Activated T-cell treated with anti-CD3 and anti-CD28 coated beads for 4 hours (primary cell): ENCODE data around the gene PWP2.
"Not testable (repeated sequence)": the region's sequence is repeated elsewhere in the genome, so short reads cannot be mapped to it uniquely, and the experiment has no call there.

Experiments used
- DNase-seq: peaks from one replicate; pipeline ENCODE4 v3.0.0-alpha.2; 2020

PWP2 gene

DNA sequence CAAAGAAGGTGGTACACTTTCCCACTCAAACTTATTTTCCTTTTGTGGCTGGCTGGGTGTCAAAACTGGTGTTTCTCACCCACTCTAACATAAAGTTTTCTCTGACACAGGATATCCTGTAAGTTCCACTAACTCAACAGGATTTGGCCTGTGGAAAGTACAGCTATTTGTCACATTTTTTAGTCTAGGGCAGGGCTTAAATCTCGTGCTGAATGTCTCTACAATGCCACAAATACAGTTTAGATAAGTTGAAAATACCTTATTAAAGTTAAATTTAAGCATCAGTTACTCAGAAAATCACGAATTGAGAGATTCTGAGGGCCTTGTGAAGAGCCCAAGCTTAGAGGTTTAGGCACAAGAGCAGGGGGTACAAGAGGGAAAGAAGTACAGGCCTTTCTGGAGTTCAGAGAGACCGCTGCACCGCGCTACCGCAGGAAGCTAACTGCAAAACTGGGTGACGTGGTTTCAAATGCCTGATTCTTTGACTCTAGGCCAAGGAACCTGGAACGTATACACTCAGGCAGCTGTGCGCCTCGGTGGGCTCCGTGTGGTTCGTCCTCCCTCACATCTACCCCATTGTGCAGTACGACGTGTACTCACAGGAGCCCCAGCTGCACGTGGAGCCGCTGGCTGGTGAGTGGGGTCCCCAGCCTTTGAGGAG lies 23.4 kb upstream of the PWP2 start:
- no peak for DNase-seq

DNA sequence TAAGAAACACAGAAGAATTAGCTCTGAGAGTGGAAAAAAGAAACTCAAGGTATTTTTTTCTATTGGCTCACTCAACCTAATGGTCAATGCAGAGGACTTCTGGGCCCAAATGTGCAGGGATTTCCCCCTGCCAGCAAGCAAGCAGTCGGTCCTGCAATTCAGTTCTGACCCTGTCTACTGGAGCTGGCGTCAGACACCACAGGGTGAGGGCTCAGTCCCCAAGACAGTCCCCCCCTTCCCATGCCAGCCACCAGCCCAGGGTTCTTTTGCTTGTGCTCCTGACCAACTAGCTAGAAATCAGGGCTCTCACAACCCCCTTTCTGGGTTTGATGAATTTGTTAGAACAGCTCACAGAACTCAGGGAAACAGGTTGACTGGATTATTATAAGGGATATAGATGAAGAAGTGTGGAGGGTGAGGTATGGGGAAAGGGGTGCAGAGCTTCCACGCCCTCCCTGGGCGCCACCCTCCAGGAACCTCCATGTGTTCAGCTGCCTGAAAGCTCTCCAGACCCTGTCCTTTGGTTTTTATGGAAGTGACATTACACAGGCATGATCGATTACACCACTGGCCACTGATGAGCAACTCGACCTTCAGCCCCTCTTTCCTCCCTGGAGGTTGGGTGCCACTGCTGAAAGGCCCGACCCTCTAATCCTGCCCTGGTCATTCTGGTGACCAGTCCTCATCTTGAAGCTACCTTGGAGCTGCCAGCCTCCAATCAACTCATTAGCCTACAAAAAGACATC lies 22.5 kb upstream of the PWP2 start:
- no peak for DNase-seq

DNA sequence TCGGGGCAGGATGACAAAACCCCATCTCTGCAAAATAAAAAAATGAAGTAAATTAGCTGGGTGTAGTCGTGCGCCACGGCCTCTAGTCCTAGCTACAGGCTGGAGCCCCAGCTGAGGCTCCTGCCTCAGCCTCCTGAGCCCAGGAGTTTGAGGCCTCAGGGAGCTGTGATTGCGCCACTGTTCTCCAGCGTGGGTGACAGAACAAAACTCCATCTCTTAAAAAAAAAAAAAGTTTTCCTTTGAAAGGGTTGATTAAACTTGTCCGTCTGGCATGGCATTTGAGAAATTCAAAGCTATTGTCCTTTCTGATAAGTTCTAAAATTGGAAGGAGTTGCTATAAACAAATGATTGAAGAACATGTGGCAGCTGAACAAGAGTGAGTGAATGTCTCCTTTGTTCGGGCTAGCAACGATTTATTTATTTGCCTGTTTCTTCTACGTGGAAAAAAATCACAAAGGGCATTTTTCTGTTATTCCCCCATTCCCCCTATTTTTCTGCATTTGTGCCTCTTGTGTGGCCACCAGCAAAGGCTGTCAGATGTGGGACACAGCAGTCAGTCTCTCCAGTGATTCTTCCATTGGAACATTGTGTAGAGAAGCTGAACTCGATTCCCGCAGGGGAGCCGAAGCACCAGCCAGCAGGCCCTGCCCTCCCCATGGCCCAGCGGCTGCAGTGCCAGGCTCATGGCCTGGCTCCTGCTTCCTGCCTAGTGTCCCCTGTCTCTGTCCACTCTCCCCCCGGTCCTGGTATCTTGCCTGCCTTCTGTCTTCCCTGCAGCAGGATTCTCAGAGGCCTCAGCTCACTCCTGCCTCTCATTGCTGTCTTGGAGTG lies 21.5 kb upstream of the PWP2 start:
- no peak for DNase-seq

DNA sequence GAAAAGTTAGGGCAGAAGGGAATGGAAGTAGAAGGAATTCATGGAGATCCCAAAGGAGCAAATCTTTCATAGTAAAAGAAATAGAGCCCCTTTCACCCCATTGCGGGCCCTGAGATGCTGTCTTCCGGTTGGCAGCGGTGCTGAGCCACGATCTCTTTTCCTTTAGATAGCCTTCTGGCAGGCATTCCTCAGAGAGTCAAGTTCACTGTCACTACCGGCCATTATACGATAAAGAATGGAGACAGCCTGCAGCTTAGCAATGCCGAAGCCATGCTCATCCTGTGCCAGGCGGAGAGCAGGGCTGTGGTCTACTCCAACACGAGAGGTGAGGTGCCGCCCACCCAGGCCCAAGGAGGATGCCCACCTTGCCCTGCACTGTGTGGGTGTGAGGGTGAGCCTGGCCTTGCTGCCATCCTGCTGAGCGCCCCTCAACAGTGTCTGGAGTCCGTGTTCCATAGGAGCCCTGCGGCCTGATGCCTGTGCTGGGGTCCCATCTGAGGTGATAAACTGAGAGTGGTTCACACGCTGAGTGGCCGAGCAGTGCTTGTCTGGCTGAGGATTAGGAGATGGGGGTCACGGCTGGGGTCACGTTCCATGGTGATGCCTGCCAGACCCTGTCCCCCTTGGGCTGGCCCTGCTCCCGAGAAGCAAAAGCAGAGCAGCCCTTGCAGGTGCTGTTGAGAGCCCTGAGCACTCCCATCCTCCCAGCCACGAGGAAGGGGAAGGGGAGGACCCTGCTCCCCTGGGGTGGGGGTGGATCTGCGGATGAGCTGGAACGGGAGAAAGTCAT lies 20.4 kb upstream of the PWP2 start:
- DNase-seq: no peak

DNA sequence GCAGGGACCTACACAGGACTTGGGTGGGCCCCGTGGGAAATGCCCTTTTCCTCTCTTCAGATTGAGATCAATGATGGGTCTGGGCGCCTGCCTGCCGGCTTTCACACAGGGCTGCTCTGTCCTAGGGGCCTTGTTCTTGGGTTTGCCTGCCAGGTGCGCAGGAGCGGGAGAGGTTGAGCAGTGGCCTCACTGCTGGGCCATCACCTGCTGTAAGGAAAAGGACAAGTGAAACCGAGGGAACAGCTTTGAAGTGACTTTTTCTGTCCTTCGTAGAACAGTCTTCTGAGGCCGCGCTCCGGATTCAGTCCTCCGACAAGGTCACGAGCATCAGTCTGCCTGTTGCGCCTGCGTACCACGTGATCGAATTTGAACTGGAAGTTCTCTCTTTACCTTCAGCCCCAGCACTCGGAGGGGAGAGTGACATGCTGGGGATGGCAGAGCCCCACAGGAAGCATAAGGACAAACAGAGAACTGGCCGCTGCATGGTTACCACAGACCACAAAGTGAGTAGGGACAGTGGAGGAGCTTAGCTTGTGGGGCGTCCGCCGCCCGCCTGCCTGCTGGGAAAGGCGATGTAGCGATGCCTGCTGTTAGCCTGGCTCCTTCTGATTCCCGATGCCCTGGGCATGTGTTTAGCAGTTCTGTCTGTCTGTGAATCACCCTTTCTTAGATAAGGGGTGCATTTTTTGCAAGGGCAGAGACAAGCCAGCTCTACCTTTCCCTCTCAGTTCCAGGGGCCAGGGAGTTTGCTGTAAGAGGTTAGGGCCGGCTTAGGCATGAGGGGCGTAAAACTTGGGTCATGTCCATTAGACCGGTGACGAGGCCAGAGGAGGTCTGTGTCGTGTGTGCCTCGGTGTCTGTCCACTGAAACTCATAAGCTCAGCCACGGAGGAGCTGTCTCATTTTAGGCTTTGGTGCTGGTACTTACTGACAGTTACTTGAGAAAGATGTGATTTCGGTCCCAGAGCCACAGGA lies 19.5 kb upstream of the PWP2 start:
- DNase-seq: no peak

DNA sequence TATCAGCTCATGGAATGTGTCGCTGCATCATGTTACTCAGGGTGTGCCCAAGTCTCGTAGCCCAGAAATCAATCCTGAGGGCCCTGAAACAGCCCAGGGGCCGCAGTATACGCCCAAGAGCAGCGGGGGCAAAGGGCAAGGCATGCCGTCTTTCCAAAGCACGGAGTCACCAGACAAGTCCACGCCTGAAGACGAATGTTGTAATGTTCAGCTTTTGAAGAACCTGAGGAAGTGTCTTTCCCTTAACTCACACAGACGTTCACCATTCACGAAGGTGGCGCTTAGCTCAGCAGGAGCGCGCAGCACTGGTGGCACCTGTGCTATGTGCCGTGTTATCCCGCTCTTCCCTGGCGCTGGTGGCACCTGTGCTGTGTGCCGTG lies 18.8 kb upstream of the PWP2 start:
- DNase-seq: no peak

DNA sequence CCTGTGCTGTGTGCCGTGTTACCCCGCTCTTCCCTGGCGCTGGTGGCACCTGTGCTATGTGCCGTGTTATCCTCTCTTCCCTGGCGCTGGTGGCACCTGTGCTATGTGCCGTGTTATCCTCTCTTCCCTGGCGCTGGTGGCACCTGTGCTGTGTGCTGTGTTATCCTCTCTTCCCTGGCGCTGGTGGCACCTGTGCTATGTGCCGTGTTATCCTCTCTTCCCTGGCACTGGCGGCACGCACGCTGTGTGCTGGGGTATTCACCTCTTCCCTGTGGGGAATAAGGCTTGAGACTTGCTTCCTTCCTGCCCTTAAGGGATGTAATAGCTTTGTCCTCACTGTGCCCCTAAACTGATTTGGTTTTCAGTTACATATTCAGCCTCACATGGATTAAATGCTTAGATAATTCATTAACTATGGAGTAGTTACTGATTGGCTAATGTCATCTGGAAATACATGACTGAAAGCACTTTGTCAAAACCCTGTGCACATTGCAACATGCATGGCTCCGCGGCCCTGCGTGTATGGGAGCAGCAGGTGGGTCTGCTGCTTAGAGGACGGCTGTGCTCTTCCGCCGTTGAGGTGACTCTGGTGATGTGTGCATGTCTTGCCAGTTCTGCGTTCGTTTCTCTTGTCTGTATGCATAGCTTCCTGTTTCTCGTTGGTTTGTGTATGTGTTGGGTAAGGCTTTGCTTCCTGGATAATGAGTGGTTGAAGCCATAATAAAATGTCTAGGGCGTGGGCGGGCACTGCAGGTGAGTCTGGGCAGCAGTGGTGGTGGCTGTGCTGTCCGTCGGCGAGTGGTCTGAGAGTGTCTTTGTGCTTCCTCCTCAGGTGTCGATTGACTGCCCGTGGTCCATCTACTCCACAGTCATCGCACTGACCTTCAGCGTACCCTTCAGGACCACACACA lies 17.9 kb upstream of the PWP2 start:
- no peak for DNase-seq

DNA sequence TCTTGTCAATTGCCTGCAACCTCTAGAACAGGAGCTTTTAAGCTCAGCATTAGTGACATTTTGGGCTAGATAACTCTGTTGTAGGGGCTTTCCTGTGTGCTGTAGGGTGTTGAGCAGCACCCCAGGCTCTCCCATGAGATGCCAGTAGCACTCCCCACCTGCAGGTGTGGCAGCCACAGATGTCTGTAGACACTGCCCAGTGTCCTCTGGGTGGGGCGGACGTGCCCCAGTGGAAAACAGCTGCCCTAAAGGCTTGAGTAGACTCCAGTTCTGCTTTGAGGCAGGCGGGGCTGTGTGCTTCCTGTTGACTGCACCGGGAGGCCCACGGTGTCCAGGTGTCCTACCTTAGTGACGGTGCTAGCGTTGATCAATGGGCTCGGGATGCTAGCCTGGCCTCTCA lies 16.9 kb upstream of the PWP2 start:
- no peak for DNase-seq

DNA sequence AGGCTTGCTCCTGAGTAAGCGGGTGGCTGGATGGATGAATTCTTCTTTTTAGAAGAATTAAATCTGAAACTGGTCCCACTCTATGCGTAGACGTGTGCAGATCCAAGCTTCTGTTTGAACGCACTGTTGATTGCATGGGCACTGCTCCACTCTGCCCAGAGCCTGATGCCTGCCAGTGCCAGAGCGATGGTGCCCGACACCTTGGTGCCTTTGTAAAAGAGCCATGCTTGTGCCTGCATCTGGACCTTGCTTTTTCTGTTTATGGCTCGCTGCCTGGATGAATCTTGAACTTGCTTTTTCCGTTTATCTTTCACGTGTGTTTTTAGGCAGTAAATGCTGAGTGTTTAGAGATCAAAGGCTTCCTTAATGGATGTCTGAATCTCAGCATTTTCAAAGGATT lies 15.0 kb upstream of the PWP2 start:
- no peak for DNase-seq

DNA sequence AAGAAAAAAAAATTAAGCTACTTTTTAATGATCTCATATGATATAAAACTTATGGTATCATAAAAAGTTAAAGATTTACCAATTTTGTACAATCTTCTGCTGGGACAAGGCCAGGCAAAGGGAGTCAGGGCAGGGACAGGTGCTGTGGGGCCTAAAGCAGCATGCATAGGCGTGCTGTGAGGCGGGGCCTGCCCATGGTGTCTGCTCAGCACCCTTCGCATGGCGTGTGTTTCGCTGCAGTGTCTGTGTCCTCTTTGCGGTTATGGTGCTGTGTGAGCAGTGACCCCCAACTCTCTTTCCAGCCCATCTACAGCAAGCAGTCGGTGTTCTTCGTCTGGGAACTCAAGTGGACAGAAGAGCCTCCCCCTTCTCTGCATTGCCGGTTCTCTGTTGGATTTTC lies 13.4 kb upstream of the PWP2 start:
- DNase-seq: no peak

DNA sequence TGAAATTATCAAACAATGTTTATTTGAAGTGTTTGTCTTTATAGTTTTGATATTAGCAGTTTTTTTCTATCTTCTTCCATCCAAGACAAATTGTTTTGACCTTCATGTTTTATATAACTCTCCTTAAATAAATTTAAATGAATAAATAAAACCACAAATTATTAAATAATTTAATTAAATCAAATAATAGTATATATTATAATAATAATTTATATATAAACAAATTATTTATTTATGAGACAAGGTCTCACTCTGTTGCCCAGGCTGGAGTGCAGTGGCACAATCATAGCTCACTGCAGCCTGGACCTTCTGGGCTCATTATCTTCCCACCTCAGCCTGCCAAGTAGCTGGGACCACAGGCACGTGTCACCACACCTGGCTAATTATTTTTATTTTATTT lies 12.4 kb upstream of the PWP2 start:
- no peak for DNase-seq

DNA sequence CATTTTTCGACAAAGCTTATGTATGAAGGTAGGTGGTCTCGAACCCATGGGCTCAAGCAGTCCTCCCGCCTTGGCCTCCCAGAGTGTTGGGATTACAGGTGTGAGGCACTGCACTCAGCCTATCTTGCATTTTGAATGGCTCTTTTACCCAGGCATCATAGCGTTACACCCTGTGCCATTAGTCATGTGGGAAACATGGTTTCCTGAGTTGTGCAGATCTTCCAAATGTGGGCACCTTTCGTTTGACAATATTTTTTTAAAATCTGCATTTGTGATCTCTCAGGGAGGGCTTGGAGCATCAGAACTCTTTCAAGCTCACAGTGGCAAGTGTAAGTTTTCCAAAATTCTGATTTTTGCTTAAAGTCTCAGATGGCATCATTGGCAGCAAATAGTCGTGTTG lies 8.7 kb upstream of the PWP2 start:
- DNase-seq: not testable (repeated sequence)

DNA sequence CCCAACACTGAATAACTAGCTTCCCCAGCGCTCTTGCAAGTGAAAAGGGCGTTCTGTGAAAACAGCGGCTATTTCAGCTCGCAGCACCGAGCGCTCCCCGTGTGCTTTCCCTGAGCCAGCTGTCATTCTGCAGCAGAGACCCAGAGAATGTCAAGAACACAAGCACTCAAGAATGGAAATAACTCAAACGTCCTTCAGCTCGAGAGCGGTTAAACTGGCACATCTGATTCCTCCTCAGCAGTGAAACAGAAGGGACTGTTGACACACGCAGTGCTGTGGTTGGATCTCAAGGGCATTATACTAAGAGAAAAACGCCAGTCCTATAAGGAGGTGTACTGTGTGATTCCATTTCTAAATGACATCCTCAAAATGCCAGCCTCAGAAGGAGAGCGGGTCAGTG lies 8.2 kb upstream of the PWP2 start:
- DNase-seq: not testable (repeated sequence)

DNA sequence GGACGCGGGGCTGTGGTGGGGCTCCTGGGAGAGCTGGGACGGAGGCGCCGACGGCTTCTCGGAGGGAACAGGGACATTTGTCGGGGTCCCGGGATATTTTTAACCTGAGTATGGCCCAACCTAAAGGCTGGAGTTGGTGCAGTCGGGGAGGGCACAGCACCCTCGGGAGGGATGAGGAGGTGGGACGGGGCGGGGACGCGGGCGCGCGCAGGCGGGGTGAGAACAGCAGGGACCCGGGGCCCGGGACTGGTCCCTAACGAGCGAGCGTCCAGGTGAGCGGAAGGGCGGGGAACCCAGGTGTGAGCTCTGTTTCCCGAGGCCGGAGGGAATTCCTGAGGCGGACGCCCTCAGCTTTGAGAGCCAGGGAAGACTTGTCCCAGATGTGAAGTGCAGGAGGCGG lies 390 bp downstream of the PWP2 start:
- not testable (repeated sequence) for DNase-seq

DNA sequence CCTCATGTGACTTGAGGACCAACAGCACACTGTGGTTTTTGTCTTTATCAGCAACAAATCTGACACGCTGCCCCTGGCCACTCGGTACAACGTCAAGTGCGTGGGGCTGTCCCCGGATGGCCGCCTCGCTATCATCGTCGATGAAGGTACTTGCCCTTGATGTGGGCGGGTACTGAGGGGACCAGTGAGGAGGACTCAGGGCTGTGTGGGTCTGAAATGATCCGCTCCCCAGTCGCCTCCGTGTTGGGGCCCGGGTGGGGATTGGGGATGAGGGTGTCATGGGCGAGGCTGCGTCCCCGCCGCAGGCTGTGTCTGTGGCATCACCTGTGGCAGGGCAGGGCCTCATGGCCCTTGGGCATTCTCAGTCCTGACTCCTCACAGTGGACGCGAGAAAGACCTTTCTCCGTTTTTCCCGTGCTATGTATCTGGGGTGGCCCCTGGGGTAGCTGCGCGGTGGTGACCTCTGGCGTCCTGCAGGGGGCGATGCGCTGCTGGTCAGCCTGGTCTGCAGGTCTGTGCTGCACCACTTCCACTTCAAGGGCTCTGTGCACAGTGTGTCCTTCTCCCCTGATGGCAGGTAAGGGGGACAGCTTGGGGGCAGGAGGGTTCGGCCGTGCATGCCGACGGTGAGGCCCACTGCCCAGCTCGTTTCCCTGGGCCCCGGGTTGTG lies 6.6 kb downstream of the PWP2 start:
- not testable (repeated sequence) for DNase-seq

DNA sequence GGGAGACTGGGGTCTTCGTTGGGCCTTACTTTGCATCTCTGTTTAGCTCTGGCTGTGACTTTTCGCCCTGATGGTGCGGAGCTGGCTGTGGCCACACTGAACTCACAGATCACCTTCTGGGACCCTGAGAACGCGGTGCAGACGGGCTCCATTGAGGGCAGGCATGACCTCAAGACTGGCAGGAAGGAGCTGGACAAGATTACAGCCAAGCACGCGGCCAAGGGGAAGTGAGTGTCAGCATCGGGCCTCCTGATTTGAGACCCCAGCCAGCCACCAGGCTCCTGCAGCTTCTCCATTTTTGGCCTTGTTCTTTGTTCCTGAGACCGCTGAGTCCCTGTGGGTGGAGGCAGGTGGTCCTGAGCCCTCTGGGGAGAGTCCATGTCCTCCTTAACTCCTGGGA lies 14.9 kb downstream of the PWP2 start:
- not testable (repeated sequence) for DNase-seq

DNA sequence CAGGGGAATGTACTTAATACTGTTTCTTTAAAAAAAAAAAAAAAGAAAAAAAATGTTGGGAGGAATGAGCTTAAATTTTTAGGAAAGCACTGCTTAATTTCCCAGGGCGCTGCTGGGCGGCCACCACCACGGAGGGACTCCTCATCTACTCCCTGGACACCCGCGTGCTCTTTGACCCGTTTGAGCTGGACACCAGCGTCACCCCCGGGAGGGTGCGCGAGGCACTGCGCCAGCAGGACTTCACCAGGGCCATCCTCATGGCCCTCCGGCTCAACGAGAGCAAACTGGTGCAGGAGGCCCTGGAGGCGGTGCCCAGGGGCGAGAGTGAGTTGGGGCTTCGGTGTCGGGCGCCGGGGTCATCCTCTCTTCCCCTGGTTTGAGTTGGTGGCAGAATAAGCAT lies 20.6 kb downstream of the PWP2 start:
- DNase-seq: not testable (repeated sequence)

DNA sequence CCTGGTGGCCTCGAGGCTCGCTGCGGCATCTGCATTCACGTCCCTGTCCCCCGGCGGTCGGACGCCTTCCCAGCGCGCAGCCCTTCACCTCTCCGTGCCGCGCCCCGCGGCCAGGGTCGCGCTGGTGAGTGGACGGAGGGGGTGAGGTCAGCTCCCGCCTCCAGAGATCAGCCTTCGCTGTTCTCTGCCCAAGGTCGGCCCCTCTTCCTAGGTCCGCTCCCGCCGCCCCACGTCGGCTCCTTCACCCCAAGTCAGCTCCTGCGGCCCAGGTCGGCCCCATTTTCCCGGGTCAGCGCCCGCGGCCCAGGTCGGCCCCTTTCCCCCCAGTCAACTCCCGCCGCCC lies 26.5 kb downstream of the PWP2 start:
- not testable (repeated sequence) for DNase-seq

DNA sequence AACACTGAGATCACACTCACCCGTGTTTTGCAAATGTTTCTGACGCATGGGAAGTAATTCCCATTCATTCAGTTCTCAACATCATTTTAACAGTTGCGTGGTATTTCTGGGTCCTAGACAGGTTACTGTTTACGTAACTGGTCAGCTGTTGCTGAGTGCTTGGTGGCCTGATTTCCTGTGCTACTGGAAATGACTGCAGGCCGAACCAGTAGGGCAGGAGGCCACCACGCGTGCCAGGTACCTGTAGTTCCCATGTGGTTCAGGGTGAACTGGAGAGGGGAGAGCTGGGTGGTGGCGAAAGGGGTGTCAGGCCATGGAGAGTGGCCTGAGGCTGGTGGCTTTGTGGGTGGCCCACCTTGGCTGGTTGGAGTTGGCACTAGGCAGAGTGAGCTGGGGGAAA lies 27.5 kb downstream of the PWP2 start:
- not testable (repeated sequence) for DNase-seq

DNA sequence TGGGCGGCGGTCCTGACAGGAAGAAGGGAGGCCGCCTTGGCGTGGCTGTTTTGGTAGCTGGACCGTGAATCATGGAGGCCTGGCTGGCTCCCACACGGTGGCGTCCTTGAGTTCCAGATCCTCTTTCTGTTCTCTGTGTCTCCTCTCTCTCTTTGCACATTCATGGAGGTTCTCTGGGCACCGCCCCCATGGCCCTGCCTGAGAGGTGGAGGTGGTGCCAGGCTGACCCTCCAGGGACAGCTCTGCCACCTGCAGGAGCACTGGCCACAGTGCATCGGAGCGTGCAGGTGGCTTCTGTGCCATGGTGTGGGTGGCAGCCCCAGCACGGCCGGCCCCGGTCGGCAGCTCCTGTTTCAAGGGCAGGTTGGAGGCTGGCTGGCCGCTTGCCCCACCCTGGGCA lies 30.8 kb downstream of the PWP2 start:
- DNase-seq: not testable (repeated sequence)
